BLaER1 treated with 17β-estradiol and CSF1 and Interleukin-3, amounts not matched to agents 10 nM and 100 nM (cell line): ENCODE measurements around the gene CCSER2.
"Not testable (repeated sequence)": the region's sequence is repeated elsewhere in the genome, so short reads cannot be mapped to it uniquely, and the experiment has no call there.

Experiments used
- H3K27ac ChIP-seq, 11 experiments: shearing (Covaris generic); formaldehyde crosslinking; 2 replicates each; pipeline ENCODE4 v1.8.1; 2022
- H3K27me3 ChIP-seq, 11 experiments: shearing (Covaris generic); formaldehyde crosslinking; 2 replicates each; pipeline ENCODE4 v1.8.1; 2022
- H3K36me3 ChIP-seq, 11 experiments: shearing (Covaris generic); formaldehyde crosslinking; 2 replicates each; pipeline ENCODE4 v1.8.1; 2022
- H3K4me1 ChIP-seq, 10 experiments: shearing (Covaris generic); formaldehyde crosslinking; 2 replicates each; pipeline ENCODE4 v1.8.1; 2022
- H3K4me2 ChIP-seq, 11 experiments: shearing (Covaris generic); formaldehyde crosslinking; 2 replicates each; pipeline ENCODE4 v1.8.1; 2022
- H3K4me3 ChIP-seq, 10 experiments: shearing (Covaris generic); formaldehyde crosslinking; 2 replicates each; pipeline ENCODE4 v1.8.1; 2022
- H3K9ac ChIP-seq, 11 experiments: shearing (Covaris generic); formaldehyde crosslinking; 2 replicates each; pipeline ENCODE4 v1.8.1; 2022
- H3K9me3 ChIP-seq, 11 experiments: shearing (Covaris generic); formaldehyde crosslinking; replicated peaks in 1 of 11; 2 replicates each; pipeline ENCODE4 v1.8.1; 2022
- H4K20me1 ChIP-seq, 11 experiments: shearing (Covaris generic); formaldehyde crosslinking; 2 replicates each; pipeline ENCODE4 v1.8.1; 2022
- Cebpa-rat ChIP-seq, 11 experiments: shearing (Covaris generic); IDR thresholded peaks; 2 replicates each; pipeline ENCODE4 v1.8.1; 2022

Gene CCSER2

GRCh38 chr10:84523526-84523925, 195.1 kb downstream of the CCSER2 start:
- Histone ChIP-seq H3K27ac (no peak overlapping the region), H3K9me3 (peaks cover 17 to 26% (median 19%) of the 10 kb centered on the region in 11 experiments), H3K27me3 (no peaks in the 10 kb centered on the region), H3K4me2 (no peak overlapping the region), H3K4me3 (no peak overlapping the region), H3K9ac (no peak overlapping the region), H4K20me1 (no peaks in the 10 kb centered on the region), H3K4me1 (no peaks in the 10 kb centered on the region), H3K36me3 (peaks cover 0 to 7% (median 0%) of the 10 kb centered on the region in 11 experiments; a peak in 1 of 22 replicates)
- no peak for TF ChIP-seq Cebpa-rat (IDR thresholded peaks at IDR 0.05)

DNA sequence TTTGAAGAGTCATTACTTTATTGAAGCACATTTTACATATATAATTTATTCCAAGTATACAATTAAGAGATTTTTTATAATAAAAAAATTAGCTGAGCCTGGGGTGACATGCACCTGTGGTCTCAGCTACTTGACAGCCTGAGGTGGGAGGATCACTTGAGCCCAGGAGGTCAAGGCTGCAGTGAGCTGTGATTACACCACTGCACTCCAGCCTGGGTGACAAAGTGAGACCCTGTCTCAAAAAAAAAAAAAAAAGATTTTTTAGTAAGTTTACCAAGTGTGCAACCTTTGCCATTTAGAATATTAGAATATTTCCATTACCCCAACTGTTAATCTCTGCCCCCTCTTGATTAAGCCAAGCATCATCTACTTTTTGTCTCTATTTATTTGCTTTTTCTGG, 196.0 kb downstream of the CCSER2 start:
- H3K36me3 ChIP-seq = peaks cover 0 to 7% (median 0%) of the 10 kb centered on the region in 11 experiments; a peak in 1 of 22 replicates
- H3K27ac ChIP-seq = no peak overlapping the region
- TF ChIP-seq Cebpa-rat (IDR thresholded peaks at IDR 0.05) = no peak
- H3K4me3 ChIP-seq = no peak overlapping the region
- H4K20me1 ChIP-seq = no peaks in the 10 kb centered on the region
- no peaks in the 10 kb centered on the region for H3K27me3 ChIP-seq
- peaks cover 17 to 26% (median 19%) of the 10 kb centered on the region in 11 experiments for H3K9me3 ChIP-seq
- H3K9ac ChIP-seq = no peak overlapping the region
- H3K4me2 ChIP-seq = no peak overlapping the region
- H3K4me1 ChIP-seq = no peaks in the 10 kb centered on the region

DNA sequence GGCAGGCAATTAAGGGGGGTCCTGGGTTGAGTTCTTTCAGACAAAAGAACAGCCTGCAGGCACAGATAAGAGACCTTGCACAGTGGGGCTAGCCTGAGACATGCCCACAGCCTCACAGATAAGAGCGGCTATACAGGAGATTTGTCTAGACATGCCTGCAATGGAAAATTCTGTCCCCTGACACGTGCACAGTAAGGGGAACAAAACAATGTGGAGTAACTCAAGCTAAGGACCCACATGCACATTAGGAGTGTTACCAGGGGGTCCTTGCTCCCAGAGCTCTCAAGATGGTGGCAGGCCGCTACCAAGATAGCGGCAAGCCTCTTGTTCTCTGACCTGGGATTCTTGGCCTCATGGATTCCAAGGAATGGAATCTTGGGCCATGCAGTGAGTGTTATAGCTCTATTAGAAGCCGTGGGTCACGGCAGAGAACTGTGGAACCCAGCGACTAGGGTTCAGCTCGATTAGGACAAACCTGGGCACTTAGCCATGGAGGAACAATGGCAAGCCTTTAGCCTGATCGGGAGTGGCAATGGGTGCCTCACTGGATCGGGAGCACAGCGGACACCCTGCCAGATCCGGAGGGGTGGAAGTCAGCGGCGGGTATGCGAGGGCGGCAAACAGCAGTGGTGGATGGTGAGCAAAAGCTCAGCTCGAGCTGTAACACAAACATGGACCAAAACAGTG, 196.9 kb downstream of the CCSER2 start:
- no peak overlapping the region for H3K4me2 ChIP-seq
- peak overlapping the region in 1 of 11 experiments; percentile 31; a peak in 1 of 22 replicates for H3K27ac ChIP-seq
- TF ChIP-seq Cebpa-rat (IDR thresholded peaks at IDR 0.05) = no peak
- no peak overlapping the region for H3K9ac ChIP-seq
- no peaks in the 10 kb centered on the region for H3K4me1 ChIP-seq
- H3K27me3 ChIP-seq = no peaks in the 10 kb centered on the region
- no peak overlapping the region for H3K4me3 ChIP-seq
- peaks cover 0 to 7% (median 0%) of the 10 kb centered on the region in 11 experiments; a peak in 1 of 22 replicates for H3K36me3 ChIP-seq
- H4K20me1 ChIP-seq = no peaks in the 10 kb centered on the region
- peaks cover 17 to 26% (median 19%) of the 10 kb centered on the region in 11 experiments for H3K9me3 ChIP-seq

DNA sequence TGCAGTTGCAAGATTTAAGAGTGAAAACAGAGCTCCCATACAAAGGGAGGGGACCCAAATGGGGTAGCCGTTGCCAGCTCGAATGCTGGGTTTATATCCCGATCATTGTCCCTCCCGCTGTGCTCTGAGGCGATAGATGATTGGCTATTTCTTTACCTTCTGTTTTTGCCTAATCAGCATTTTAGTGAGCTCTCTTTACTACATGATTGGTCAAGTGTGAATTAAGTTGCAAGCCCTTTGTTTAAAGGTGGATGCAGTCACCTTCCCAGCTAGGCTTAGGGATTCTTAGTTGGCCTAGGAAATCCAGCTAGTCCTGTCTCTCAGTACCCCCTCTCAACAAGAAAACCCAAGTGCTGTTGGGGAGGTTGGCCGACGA, 197.4 kb downstream of the CCSER2 start:
- not testable (repeated sequence) for H3K27ac ChIP-seq, H3K4me1 ChIP-seq, H3K27me3 ChIP-seq, H3K36me3 ChIP-seq, H3K9ac ChIP-seq, H3K4me2 ChIP-seq, H3K4me3 ChIP-seq, H4K20me1 ChIP-seq
- peaks cover 17 to 26% (median 19%) of the 10 kb centered on the region in 11 experiments for H3K9me3 ChIP-seq

DNA sequence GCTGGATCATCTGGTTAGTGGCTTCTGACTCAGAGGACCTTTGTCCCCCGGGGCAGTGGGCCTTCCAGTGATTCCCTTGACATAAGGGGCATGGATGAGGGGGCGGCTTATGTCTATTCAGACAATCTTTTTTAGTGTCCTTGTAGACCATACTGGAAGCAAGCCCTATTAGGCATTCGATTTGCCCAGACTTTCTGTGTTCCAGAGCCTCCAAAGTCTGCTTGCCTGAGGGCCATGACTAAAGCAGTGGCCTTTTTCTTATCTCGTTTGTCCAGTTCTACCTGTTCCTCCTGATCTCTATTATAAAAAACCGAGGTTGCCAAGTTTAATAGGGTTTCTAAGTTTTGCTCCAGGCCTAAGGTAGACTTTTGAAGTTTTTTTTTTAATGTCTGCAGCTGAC, 199.0 kb downstream of the CCSER2 start:
- not testable (repeated sequence) for H3K4me3 ChIP-seq, H3K4me1 ChIP-seq, H3K27me3 ChIP-seq, H4K20me1 ChIP-seq, H3K27ac ChIP-seq, H3K4me2 ChIP-seq, H3K9ac ChIP-seq, H3K36me3 ChIP-seq
- H3K9me3 ChIP-seq = peaks cover 17 to 26% (median 19%) of the 10 kb centered on the region in 11 experiments

DNA sequence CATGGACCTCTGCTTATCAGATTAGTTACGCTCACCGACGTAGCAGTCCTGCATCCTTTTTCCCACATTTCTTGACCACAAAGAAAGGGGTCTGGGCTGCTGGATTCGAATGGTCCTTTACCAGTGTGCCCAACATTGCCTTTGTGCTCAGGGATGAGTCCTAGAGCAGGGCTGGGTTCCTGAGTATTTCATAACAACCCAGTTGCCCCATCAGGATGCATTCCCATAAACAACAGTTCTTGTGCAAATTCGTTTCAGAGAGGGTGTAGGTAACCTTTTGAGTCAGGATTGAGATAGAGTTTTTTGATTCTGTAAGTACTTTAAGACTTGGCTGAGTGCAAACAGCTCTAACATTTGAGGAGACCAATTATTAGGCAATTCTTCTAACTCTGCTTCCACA, 200.1 kb downstream of the CCSER2 start:
- H3K4me3 ChIP-seq, H3K9ac ChIP-seq, H4K20me1 ChIP-seq, H3K27me3 ChIP-seq, H3K36me3 ChIP-seq, H3K27ac ChIP-seq, H3K4me2 ChIP-seq, H3K4me1 ChIP-seq: not testable (repeated sequence)
- peaks cover 17 to 26% (median 19%) of the 10 kb centered on the region in 11 experiments for H3K9me3 ChIP-seq

- Histone ChIP-seq H4K20me1 (no peaks in the 10 kb centered on the region), H3K36me3 (peaks cover 0 to under 1% (median 0%) of the 10 kb centered on the region in 11 experiments; a peak in 1 of 22 replicates), H3K4me3 (no peak overlapping the region), H3K4me1 (0 out of 20 replicates have a peak, but pooled peaks cover 0 to 4% (median 0%) of the 10 kb centered on the region in 10 experiments), H3K4me2 (no peak overlapping the region), H3K27ac (no peak overlapping the region), H3K9me3 (peaks cover 8 to 15% (median 9%) of the 10 kb centered on the region in 11 experiments), H3K9ac (no peak overlapping the region), H3K27me3 (no peaks in the 10 kb centered on the region)
- no peak for TF ChIP-seq Cebpa-rat (IDR thresholded peaks at IDR 0.05)
Observed at GRCh38 chr10:84530724-84531325, 202.4 kb downstream of the CCSER2 start.

DNA sequence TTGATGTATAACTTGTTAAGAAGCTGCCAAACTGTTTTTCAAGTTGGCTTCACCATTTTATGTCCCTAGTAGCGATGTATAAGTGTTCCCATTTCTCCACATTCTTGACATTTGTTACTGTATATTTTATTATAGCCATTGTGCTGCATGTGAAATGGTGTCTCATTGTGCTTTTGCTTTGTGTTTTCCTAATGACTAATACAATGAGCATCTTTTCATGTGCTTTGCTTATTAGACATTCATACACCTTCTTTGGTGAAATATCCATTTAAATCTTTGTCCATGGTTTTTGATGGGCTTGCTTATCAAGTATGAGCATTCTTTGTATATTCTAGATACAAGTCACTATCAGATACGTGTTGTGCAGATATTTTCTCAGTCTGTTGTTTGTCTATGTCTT, 203.0 kb downstream of the CCSER2 start:
- Histone ChIP-seq H3K9me3 (peaks cover 2 to 10% (median 4%) of the 10 kb centered on the region in 11 experiments), H3K36me3 (no peaks in the 10 kb centered on the region), H3K4me3 (no peak overlapping the region), H3K27me3 (no peaks in the 10 kb centered on the region), H3K27ac (no peak overlapping the region), H4K20me1 (no peaks in the 10 kb centered on the region), H3K9ac (no peak overlapping the region), H3K4me1 (0 out of 20 replicates have a peak, but pooled peaks cover 0 to 4% (median 0%) of the 10 kb centered on the region in 10 experiments), H3K4me2 (no peak overlapping the region)
- TF ChIP-seq Cebpa-rat (IDR thresholded peaks at IDR 0.05) = no peak

DNA sequence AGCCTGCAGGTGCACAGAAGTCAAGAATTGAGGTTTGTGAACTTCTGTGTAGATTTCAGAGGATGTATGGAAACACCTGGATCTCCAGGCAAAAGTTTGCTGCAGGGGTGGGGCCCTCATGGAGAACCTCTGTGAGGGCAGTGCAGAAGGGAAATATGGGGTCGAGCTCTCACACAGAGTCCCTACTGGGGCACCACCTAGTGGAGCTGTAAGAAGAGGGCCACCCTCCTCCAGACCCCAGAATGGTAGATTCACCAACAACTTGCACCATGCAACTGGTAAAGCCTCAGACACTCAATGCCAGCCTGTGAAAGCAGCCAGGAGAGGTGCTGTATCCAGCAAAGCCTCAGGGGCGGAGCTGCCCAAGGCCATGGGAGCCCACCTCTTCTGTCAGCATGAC, 205.8 kb downstream of the CCSER2 start:
- Histone ChIP-seq H3K27me3 (no peaks in the 10 kb centered on the region), H3K36me3 (no peaks in the 10 kb centered on the region), H3K27ac (no peak overlapping the region), H3K4me2 (no peak overlapping the region), H3K9ac (no peak overlapping the region), H3K9me3 (no peaks in the 10 kb centered on the region), H3K4me1 (0 out of 20 replicates have a peak, but pooled peaks cover 0 to 4% (median 0%) of the 10 kb centered on the region in 10 experiments), H4K20me1 (no peaks in the 10 kb centered on the region), H3K4me3 (no peak overlapping the region)
- no peak for TF ChIP-seq Cebpa-rat (IDR thresholded peaks at IDR 0.05)
